ENCODE results near the gene HTR3C.

HTR3C gene

GRCh38 chr3:184016169-184016570 lies 36.7 kb upstream of the HTR3C start:
- TF ChIP-seq CTCF (IDR thresholded peaks at IDR 0.05; ENCODE audit: poor library complexity, severe bottlenecking), result no peak
- no peak for DNase-seq (ENCODE audit: low spot score)

DNA sequence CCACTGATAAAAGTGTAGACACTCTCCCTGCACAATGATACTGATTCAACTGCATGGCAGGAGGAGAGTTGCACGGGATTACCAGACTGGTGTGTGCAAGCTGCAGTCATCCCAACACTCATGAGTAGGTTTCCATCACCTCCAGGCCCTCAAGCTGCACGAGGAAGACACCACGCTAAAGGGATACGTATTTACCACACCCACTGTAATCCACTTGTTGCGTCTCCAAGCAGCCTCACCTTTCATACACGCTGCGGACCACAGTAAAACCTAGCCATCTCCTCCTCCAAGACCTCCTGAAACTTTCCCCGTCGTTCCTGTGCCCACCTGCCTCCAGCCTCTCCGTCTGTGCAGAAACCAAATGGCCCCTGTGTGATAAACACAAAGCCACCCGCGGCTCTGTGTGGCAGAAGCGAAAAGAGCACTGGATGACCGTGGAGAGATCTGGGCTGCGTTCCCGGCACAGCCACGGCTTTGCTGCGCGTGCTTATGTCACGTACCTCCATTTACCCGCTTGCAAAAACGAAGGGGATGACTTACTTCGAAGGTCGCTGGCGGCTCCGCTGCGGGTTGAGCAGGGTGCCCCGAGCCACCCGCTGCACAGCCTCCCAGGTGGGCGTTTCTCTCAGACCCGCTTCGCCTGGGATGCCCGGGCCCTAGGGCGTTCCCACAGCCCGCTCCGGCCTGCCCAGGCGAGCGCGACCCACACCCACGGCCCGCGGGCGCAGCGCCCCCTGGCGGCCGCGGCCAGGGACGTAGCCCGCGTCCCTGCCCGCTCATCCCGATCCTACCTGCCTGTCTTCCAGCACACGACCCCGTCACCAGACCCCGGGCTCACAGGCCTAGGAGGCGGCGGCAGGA lies 35.8 kb upstream of the HTR3C start:
- DNase-seq (ENCODE audit: low spot score) (no peak), ATAC-seq (ENCODE audit: low read depth) (peak; percentile 79)
- Histone ChIP-seq H3K27ac (ENCODE audit: poor library complexity, severe bottlenecking) (no peak overlapping the region), H3K4me3 (ENCODE audit: severe bottlenecking) (peak overlapping the region; percentile 94), H3K27me3 (ENCODE audit: insufficient read depth, poor library complexity, severe bottlenecking) (no peaks in the 10 kb centered on the region), H3K4me1 (ENCODE audit: insufficient read depth, poor library complexity, severe bottlenecking) (peaks cover 5% of the 10 kb centered on the region), H3K9me3 (ENCODE audit: severe bottlenecking) (no peaks in the 10 kb centered on the region), H3K36me3 (ENCODE audit: low read depth) (peaks cover 8% of the 10 kb centered on the region)
- peak; percentile 98 for TF ChIP-seq CTCF (IDR thresholded peaks at IDR 0.05; ENCODE audit: poor library complexity, severe bottlenecking)

More at GRCh38 chr3:184016169-184016570, 36.7 kb upstream of the HTR3C start:
- peaks cover 5% of the 10 kb centered on the region for H3K4me1 ChIP-seq (ENCODE audit: insufficient read depth, poor library complexity, severe bottlenecking)
- no peaks in the 10 kb centered on the region for H3K27me3 ChIP-seq (ENCODE audit: insufficient read depth, poor library complexity, severe bottlenecking)
- no peak for ATAC-seq (ENCODE audit: low read depth)
- no peak overlapping the region for H3K27ac ChIP-seq (ENCODE audit: poor library complexity, severe bottlenecking)
- H3K9me3 ChIP-seq (ENCODE audit: severe bottlenecking), result no peaks in the 10 kb centered on the region
- no peak overlapping the region for H3K4me3 ChIP-seq (ENCODE audit: severe bottlenecking)
- H3K36me3 ChIP-seq (ENCODE audit: low read depth), result peaks cover 16% of the 10 kb centered on the region

- Histone ChIP-seq H3K4me3 (ENCODE audit: severe bottlenecking) (peak within 1 kb of the TSS; percentile 94), H3K4me1 (ENCODE audit: insufficient read depth, poor library complexity, severe bottlenecking) (peaks cover 5% of the 10 kb centered on the region), H3K36me3 (ENCODE audit: low read depth) (no peaks in the 10 kb centered on the region; the same call in none of the 2 replicates), H3K27me3 (ENCODE audit: insufficient read depth, poor library complexity, severe bottlenecking) (no peaks in the 10 kb centered on the region), H3K27ac (ENCODE audit: poor library complexity, severe bottlenecking) (no peak within 1 kb of the TSS), H3K9me3 (ENCODE audit: severe bottlenecking) (no peaks in the 10 kb centered on the region)
- peak; percentile 84 for TF ChIP-seq CTCF (IDR thresholded peaks at IDR 0.05; ENCODE audit: poor library complexity, severe bottlenecking)
- peak; percentile 90 for DNase-seq (ENCODE audit: low spot score)
- ATAC-seq (ENCODE audit: low read depth), result peak; percentile 98
These were observed 35.0 kb upstream of the HTR3C start, which contains the start of gene ABCC5 for GRCh38 chr3:184017672-184018423. TSS of gene ABCC5 (minus strand) at chr3:184017884. CDS start at chr3:184014392, 3,492 bp downstream.

- Histone ChIP-seq H3K9me3 (ENCODE audit: severe bottlenecking) (no peaks in the 10 kb centered on the region), H3K27me3 (ENCODE audit: insufficient read depth, poor library complexity, severe bottlenecking) (no peaks in the 10 kb centered on the region), H3K27ac (ENCODE audit: poor library complexity, severe bottlenecking) (no peak overlapping the region), H3K4me3 (ENCODE audit: severe bottlenecking) (peak overlapping the region; percentile 94), H3K36me3 (ENCODE audit: low read depth) (no peaks in the 10 kb centered on the region; the same call in 1 of the 2 replicates), H3K4me1 (ENCODE audit: insufficient read depth, poor library complexity, severe bottlenecking) (peaks cover 5% of the 10 kb centered on the region)
- TF ChIP-seq CTCF (IDR thresholded peaks at IDR 0.05; ENCODE audit: poor library complexity, severe bottlenecking), result no peak
- DNase-seq (ENCODE audit: low spot score) (no peak), ATAC-seq (ENCODE audit: low read depth) (no peak)
These were observed 34.3 kb upstream of the HTR3C start for GRCh38 chr3:184018424-184018973.

Data from RWPE2 (cell line).